Neural progenitor cell (in vitro differentiated cells): ENCODE measurements around the gene TFCP2. TPM values are rescaled to one million over a fixed set of nuclear protein-coding genes. Genes with fewer than 3 reads are reported as not detected.

Experiments
- DNase-seq: peaks from one replicate; pipeline ENCODE4 v3.0.0-alpha.2; 2016; ENCODE audit warnings: low spot score
- H2AFZ ChIP-seq: fragments of 200-600 bp; sonication (generic); replicated peaks from 2 replicates; pipeline ENCODE4 v1.6.1; 2016; ENCODE audit warnings: antibody characterized with exemption
- H3F3A ChIP-seq: fragments of 200-600 bp; sonication (generic); 2 replicates; pipeline ENCODE4 v1.6.1; 2016; ENCODE audit warnings: antibody characterized with exemption, low read depth
- H3K27ac ChIP-seq: fragments of 200-600 bp; sonication (generic); 2 replicates; pipeline ENCODE4 v1.5.1; 2016; ENCODE audit warnings: mild to moderate bottlenecking
- H3K27me3 ChIP-seq: fragments of 200-600 bp; sonication (generic); 2 replicates; pipeline ENCODE4 v1.6.1; 2016; ENCODE audit warnings: mild to moderate bottlenecking, moderate library complexity
- H3K36me3 ChIP-seq: fragments of 200-600 bp; sonication (generic); 2 replicates; pipeline ENCODE4 v1.5.1; 2016
- H3K4me1 ChIP-seq: fragments of 200-600 bp; sonication (generic); 2 replicates; pipeline ENCODE4 v1.6.1; 2016; ENCODE audit warnings: mixed run types
- H3K4me2 ChIP-seq: fragments of 200-600 bp; sonication (generic); 2 replicates; pipeline ENCODE4 v1.6.1; 2016
- H3K4me3 ChIP-seq: fragments of 200-600 bp; sonication (generic); 2 replicates; pipeline ENCODE4 v1.5.1; 2016
- H3K79me2 ChIP-seq: fragments of 200-600 bp; sonication (generic); 2 replicates; pipeline ENCODE4 v1.6.1; 2016; ENCODE audit warnings: low read depth
- H3K9ac ChIP-seq: fragments of 200-600 bp; sonication (generic); 2 replicates; pipeline ENCODE4 v1.6.1; 2016
- H3K9me3 ChIP-seq: fragments of 200-600 bp; sonication (generic); 2 replicates; pipeline ENCODE4 v1.5.1; 2016; ENCODE audit warnings: low read depth
- H4K20me1 ChIP-seq: fragments of 200-600 bp; sonication (generic); 2 replicates; pipeline ENCODE4 v1.6.1; 2016; ENCODE audit warnings: low read depth
- H3K27ac Mint-ChIP-seq: 3 replicates; pipeline ENCODE4 v1.8.0; 2021; ENCODE audit warnings: mixed read lengths
- H3K27me3 Mint-ChIP-seq: 2 replicates; pipeline ENCODE4 v1.8.0; 2022; ENCODE audit warnings: low read depth, mild to moderate bottlenecking, inconsistent platforms, moderate library complexity, mixed read lengths; ENCODE audit not compliant: insufficient read depth
- H3K36me3 Mint-ChIP-seq: 3 replicates; pipeline ENCODE4 v1.8.0; 2021; ENCODE audit warnings: mixed read lengths
- H3K4me1 Mint-ChIP-seq: 3 replicates; pipeline ENCODE4 v1.8.0; 2021; ENCODE audit warnings: mixed read lengths
- H3K4me3 Mint-ChIP-seq: 3 replicates; pipeline ENCODE4 v1.8.0; 2021; ENCODE audit warnings: mild to moderate bottlenecking, moderate library complexity, mixed read lengths
- H3K9me3 Mint-ChIP-seq: 3 replicates; pipeline ENCODE4 v1.8.0; 2020; ENCODE audit warnings: mixed read lengths
- EZH2 ChIP-seq: fragments of 200-600 bp; sonication (generic); IDR thresholded peaks from 2 replicates; pipeline ENCODE4 v1.6.1; 2017; ENCODE audit warnings: antibody characterized with exemption, mild to moderate bottlenecking, moderate library complexity
- EZH2phosphoT487 ChIP-seq: fragments of 200-600 bp; sonication (generic); IDR thresholded peaks from 2 replicates; pipeline ENCODE4 v1.6.1; 2017; ENCODE audit warnings: antibody characterized with exemption
- total RNA-seq: library from RNA; depleted of rRNA; stranded (reverse); fragments of >200 nt; gene quantifications from 2 replicates; pipeline ENCODE4 v1.2.3, GENCODE V29; 2015; ENCODE audit warnings: low replicate concordance
- TF ChIP-seq, protein P1 (sequence below): fragments of 200-600 bp; sonication (generic); IDR thresholded peaks from 2 replicates; pipeline ENCODE4 v1.5.1; 2017; ENCODE audit warnings: antibody characterized with exemption, mild to moderate bottlenecking

Gene TFCP2
- total RNA-seq, 1 donor from 2014 or later, result 28.8 TPM

DNA sequence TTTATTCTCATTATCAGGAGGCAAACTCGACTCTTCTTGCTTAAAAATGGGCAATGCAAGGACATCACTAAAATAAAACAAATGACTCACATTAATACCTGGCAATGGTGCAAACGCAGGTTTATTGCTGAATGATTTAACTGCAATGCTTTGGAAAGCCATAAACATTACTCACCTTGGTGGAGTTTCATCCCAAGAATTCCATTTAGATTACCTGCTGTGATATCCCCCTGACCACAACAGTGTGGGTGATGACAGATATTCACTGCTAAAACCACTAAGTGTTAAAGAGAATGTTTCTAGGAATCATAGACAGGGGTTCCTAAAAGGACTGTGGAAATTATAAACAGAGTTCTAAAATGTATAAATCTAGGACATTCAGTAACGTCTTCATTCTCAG lies 54.2 kb downstream of the TFCP2 start:
- H3K27me3 Mint-ChIP-seq, result peaks cover 2% of the 10 kb centered on the region

DNA sequence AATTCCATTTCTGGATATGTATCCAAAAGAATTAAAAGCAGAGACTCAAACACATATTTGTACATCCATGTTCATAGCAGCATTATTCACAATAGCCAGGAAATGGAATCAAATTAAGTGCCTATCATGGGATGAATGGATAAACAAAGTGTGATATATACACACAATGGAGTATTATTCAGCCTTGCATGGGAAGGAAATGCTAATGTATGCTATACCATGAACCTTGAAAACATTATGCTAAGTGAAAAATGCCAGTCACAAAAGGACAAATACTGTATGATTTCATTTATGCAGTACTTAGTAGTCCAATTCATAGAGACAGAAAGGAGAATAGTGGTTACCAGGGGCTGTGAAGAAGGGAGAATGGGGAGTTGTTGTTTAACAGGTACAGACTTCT lies 57.4 kb downstream of the TFCP2 start:
- no peaks in the 10 kb centered on the region for H3K4me1 Mint-ChIP-seq
- no peaks in the 10 kb centered on the region for H4K20me1 ChIP-seq
- H3K9ac ChIP-seq, result no peak overlapping the region
- no peaks in the 10 kb centered on the region for H3K79me2 ChIP-seq
- H3K36me3 Mint-ChIP-seq, result peaks cover 25% of the 10 kb centered on the region
- no peaks in the 10 kb centered on the region for H3K9me3 Mint-ChIP-seq
- no peaks in the 10 kb centered on the region for H3K27me3 ChIP-seq
- TF ChIP-seq EZH2phosphoT487 (no peak), EZH2 (no peak)
- TF ChIP-seq, protein P1, sequence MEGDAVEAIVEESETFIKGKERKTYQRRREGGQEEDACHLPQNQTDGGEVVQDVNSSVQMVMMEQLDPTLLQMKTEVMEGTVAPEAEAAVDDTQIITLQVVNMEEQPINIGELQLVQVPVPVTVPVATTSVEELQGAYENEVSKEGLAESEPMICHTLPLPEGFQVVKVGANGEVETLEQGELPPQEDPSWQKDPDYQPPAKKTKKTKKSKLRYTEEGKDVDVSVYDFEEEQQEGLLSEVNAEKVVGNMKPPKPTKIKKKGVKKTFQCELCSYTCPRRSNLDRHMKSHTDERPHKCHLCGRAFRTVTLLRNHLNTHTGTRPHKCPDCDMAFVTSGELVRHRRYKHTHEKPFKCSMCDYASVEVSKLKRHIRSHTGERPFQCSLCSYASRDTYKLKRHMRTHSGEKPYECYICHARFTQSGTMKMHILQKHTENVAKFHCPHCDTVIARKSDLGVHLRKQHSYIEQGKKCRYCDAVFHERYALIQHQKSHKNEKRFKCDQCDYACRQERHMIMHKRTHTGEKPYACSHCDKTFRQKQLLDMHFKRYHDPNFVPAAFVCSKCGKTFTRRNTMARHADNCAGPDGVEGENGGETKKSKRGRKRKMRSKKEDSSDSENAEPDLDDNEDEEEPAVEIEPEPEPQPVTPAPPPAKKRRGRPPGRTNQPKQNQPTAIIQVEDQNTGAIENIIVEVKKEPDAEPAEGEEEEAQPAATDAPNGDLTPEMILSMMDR, result no peak
- no peaks in the 10 kb centered on the region for H3K4me1 ChIP-seq
- H3K36me3 ChIP-seq, result peaks cover 9% of the 10 kb centered on the region
- peaks cover 2% of the 10 kb centered on the region for H3K27me3 Mint-ChIP-seq
- H3K4me3 Mint-ChIP-seq, result no peak overlapping the region
- no peak overlapping the region for H3K27ac ChIP-seq
- no peaks in the 10 kb centered on the region for H3F3A ChIP-seq
- no peak overlapping the region for H3K4me3 ChIP-seq
- H3K9me3 ChIP-seq, result no peaks in the 10 kb centered on the region
- no peak for DNase-seq
- no peak overlapping the region for H3K27ac Mint-ChIP-seq
- H2AFZ ChIP-seq, result no peak overlapping the region
- H3K4me2 ChIP-seq, result no peak overlapping the region

More for the DNA sequence above, 54.2 kb downstream of the TFCP2 start:
- H3K27me3 ChIP-seq, result no peaks in the 10 kb centered on the region
- H3K79me2 ChIP-seq, result peaks cover 14% of the 10 kb centered on the region
- TF ChIP-seq EZH2phosphoT487 (no peak), EZH2 (no peak)
- TF ChIP-seq, protein P1, result no peak
- H3K36me3 ChIP-seq, result peaks cover 4% of the 10 kb centered on the region
- H3F3A ChIP-seq, result no peaks in the 10 kb centered on the region
- no peak overlapping the region for H3K4me3 ChIP-seq
- no peak overlapping the region for H3K4me2 ChIP-seq
- no peaks in the 10 kb centered on the region for H4K20me1 ChIP-seq
- Mint-ChIP-seq H3K27ac (no peak overlapping the region), H3K36me3 (peaks cover 20% of the 10 kb centered on the region), H3K4me1 (no peaks in the 10 kb centered on the region), H3K9me3 (no peaks in the 10 kb centered on the region), H3K4me3 (no peak overlapping the region)
- no peak overlapping the region for H3K9ac ChIP-seq
- no peak overlapping the region for H2AFZ ChIP-seq
- H3K9me3 ChIP-seq, result no peaks in the 10 kb centered on the region
- no peaks in the 10 kb centered on the region for H3K4me1 ChIP-seq
- no peak overlapping the region for H3K27ac ChIP-seq
- no peak for DNase-seq

DNA sequence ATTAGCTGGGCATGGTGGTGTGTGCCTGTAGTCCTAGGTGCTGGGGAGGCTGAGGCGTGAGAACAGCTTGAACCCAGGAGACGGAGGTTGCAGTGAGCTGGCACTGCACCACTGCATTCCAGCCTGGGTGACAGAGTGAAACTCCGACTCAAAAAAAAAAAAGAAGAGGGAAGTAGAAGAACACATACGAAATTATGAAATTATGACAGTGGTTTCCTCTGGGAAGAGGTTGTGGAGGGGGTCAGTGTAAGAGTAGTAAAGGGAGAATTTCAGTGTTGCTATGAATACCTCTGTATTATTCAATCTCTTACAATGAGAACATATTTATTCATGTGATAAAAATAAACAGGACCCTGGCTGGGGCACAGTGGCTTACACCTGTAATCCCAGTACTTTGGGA lies 64.8 kb downstream of the TFCP2 start:
- no peaks in the 10 kb centered on the region for H4K20me1 ChIP-seq
- H3K27me3 Mint-ChIP-seq, result peaks cover 2% of the 10 kb centered on the region
- H3K9ac ChIP-seq, result no peak overlapping the region
- H3K4me1 ChIP-seq, result no peaks in the 10 kb centered on the region
- H3K4me1 Mint-ChIP-seq, result peaks cover 4% of the 10 kb centered on the region
- no peak overlapping the region for H3K4me2 ChIP-seq
- no peaks in the 10 kb centered on the region for H3K9me3 Mint-ChIP-seq
- no peak overlapping the region for H3K4me3 ChIP-seq
- H3K27ac Mint-ChIP-seq, result no peak overlapping the region
- no peaks in the 10 kb centered on the region for H3K79me2 ChIP-seq
- H3K27me3 ChIP-seq, result no peaks in the 10 kb centered on the region
- H3K9me3 ChIP-seq, result no peaks in the 10 kb centered on the region
- no peak overlapping the region for H3K4me3 Mint-ChIP-seq
- TF ChIP-seq, protein P1, result no peak
- TF ChIP-seq EZH2, result no peak
- no peak for TF ChIP-seq EZH2phosphoT487
- H3K36me3 ChIP-seq, result peaks cover 28% of the 10 kb centered on the region
- DNase-seq, result no peak
- no peak overlapping the region for H2AFZ ChIP-seq
- H3F3A ChIP-seq, result no peaks in the 10 kb centered on the region
- H3K27ac ChIP-seq, result no peak overlapping the region
- H3K36me3 Mint-ChIP-seq, result peaks cover 29% of the 10 kb centered on the region
